ENCODE data around the gene PLXNA4.

DNA sequence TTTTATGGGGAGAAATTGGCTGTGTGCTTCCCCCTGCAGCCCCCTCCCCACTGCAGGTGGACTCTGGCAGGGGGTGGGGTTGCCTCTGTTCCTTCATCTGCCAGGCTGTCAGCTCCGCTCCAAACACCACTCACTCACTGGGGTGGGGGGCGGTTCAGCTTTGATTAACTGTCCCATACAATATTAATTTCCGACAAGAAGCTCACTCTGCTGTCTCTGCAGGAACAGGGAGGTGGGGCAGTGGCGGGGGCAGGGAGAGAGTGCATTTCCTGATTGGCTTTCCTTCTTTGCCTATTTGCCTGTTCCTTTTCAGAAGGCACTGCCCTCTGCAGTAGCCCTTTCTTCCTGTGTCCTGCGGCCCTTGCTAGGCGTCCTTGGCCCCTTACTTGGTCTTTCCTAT lies 500.8 kb downstream of the PLXNA4 start:
- no peak for TF ChIP-seq EZH2 (IDR thresholded peaks at IDR 0.05; ENCODE audit: low read depth, unreplicated experiment)
- TF ChIP-seq, protein P1, sequence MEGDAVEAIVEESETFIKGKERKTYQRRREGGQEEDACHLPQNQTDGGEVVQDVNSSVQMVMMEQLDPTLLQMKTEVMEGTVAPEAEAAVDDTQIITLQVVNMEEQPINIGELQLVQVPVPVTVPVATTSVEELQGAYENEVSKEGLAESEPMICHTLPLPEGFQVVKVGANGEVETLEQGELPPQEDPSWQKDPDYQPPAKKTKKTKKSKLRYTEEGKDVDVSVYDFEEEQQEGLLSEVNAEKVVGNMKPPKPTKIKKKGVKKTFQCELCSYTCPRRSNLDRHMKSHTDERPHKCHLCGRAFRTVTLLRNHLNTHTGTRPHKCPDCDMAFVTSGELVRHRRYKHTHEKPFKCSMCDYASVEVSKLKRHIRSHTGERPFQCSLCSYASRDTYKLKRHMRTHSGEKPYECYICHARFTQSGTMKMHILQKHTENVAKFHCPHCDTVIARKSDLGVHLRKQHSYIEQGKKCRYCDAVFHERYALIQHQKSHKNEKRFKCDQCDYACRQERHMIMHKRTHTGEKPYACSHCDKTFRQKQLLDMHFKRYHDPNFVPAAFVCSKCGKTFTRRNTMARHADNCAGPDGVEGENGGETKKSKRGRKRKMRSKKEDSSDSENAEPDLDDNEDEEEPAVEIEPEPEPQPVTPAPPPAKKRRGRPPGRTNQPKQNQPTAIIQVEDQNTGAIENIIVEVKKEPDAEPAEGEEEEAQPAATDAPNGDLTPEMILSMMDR (conservative IDR thresholded peaks at IDR 0.05; ENCODE audit: low read depth in 2 of 2), result no peak
- TF ChIP-seq EZH2phosphoT487 (IDR thresholded peaks at IDR 0.05; ENCODE audit: unreplicated experiment), result no peak

Data from GM23338 (cell line).